Adrenal gland (tissue), 5 donors: ENCODE data around the gene FOSL2.

Experiments used
- CTCF ChIP-seq, 6 experiments: fragments of 450-650 bp in 4 of 6; fragments of 200-600 bp in 2 of 6; sonication (generic) in 1 of 6; IDR thresholded peaks; 1 replicate in 5 of 6; 2 replicates in 1 of 6; pipeline versions ENCODE4 v1.5.1 to v1.8.0; 2016 to 2021; ENCODE audit warnings: antibody characterized with exemption in 6 of 6, mild to moderate bottlenecking in 2 of 6, moderate library complexity in 1 of 6
- POLR2A ChIP-seq, 2 donors: fragments of 450-650 bp; IDR thresholded peaks; one replicate each; pipeline ENCODE4 v1.6.1; 2017; ENCODE audit warnings: antibody characterized with exemption in 2 of 2, mild to moderate bottlenecking in 2 of 2, moderate library complexity in 1 of 2
- donor health status: DM: no; HTN: no; CAD: no.

GRCh38 chr2:28355521-28356094 lies 37.0 kb upstream of the FOSL2 start:
- TF ChIP-seq CTCF (IDR thresholded peaks at IDR 0.05) (no peak), POLR2A (IDR thresholded peaks at IDR 0.05) (no peak)
